ENCODE measurements around the gene EPS15. TPM values are rescaled to one million over a fixed set of nuclear protein-coding genes. Genes with fewer than 3 reads are reported as not detected.
A peak's percentile ranks its signal among the peaks of the same experiment; 100 is the strongest.

The EPS15 gene
- polyA plus RNA-seq, 3 donors from 2014 or later = 28.9 to 49.4 (median 34.9) TPM

DNA sequence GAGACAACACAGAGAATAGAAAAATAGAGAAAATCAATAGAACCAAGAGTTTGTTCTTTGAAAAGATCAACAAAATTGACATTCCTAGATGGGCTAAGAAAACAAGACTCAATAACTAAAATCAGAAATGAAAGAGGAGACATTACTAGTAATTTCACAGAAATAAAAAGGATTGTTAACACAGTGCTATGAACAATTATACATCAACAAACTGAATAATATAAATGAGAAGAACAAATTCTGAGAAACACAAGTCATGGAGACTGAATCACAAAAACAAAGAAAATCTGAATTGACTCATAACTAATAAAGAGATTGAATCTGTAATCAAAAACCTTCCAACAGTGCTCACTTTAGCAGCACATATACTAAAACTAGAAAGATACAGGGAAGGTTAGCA lies 137.1 kb downstream of the EPS15 start:
- Mint-ChIP-seq H3K4me1 (peaks cover 4 to 20% of the 10 kb centered on the region in 2 donors), H3K27me3 (ENCODE audit: low read depth in 3 of 3) (peaks cover 0 to 2% (median 0%) of the 10 kb centered on the region in 3 donors), H3K36me3 (peaks cover 31 to 62% (median 59%) of the 10 kb centered on the region in 3 donors), H3K4me3 (no peak overlapping the region), H3K9me3 (peaks cover 0 to 3% (median 0%) of the 10 kb centered on the region in 6 donors), H3K27ac (no peak overlapping the region)
- no peak for DNase-seq

DNA sequence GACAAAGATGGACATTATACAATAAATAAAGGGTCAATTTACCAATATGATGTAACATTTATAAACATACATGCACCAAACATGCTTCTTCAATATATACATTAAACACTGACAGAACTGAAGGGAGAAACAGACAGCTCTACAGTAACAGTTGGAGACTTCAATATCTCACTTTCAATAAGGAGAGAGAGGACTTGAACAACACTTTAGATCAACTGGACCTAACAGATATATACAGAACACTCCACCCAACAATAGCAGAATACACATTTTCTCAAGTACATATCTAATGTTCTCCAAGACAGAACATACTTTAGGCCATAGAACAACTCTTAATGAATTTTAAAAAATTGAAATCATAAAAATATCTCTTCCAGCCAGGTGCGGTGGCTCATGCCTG lies 138.1 kb downstream of the EPS15 start:
- H3K27ac Mint-ChIP-seq = no peak overlapping the region
- H3K4me1 Mint-ChIP-seq = peaks cover 4 to 14% of the 10 kb centered on the region in 2 donors
- H3K36me3 Mint-ChIP-seq = peaks cover 25 to 55% (median 54%) of the 10 kb centered on the region in 3 donors
- no peak for DNase-seq
- H3K4me3 Mint-ChIP-seq = no peak overlapping the region
- peaks cover 0 to 2% (median 0%) of the 10 kb centered on the region in 3 donors for H3K27me3 Mint-ChIP-seq (ENCODE audit: low read depth in 3 of 3)
- peaks cover 0 to 3% (median 0%) of the 10 kb centered on the region in 6 donors for H3K9me3 Mint-ChIP-seq

DNA sequence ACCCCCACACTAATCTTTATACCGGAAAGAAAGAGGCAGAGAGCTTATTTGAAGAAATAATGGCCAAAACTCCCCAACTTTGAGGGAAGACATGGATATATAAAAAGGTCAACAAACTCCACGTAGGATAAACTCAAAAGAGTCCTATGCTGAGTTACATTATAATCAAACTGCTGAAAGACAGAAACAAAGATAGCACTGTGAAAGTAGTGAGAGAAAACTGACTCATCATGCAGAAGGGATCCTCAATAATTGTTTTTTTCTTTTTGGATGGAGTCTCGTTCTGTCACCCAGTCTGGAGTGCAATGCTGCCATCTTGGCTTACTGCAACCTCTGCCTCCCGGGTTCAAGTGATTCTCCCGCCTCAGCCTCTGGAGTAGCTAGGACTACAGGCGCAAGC lies 140.2 kb downstream of the EPS15 start:
- DNase-seq = no peak
- Mint-ChIP-seq H3K4me1 (peaks cover 4 to 14% of the 10 kb centered on the region in 2 donors), H3K36me3 (peaks cover 17 to 41% (median 38%) of the 10 kb centered on the region in 3 donors), H3K4me3 (no peak overlapping the region), H3K27ac (no peak overlapping the region), H3K9me3 (peaks cover 0 to 2% (median 0%) of the 10 kb centered on the region in 6 donors), H3K27me3 (ENCODE audit: low read depth in 3 of 3) (peaks cover 0 to 2% (median 0%) of the 10 kb centered on the region in 3 donors)

DNA sequence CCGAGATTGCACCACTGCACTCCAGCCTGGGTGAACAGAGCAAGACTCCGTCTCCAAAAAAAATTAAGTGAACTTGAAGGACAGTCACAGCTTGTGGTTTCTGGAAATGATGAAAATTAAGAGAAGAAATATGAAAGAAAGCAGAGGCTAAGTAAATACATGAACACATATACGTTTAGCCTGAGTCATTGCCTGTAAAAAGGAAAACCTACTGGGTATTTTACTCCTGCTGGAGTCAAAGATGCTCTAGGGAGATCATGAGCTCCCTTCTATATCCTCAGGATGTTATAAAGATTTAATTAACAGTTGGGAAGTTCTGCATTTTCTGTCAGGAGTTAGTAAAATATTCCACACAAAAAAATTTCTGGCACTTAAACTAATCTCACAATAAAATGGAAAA lies 145.2 kb downstream of the EPS15 start:
- Mint-ChIP-seq H3K27ac (no peak overlapping the region), H3K4me1 (no peaks in the 10 kb centered on the region), H3K36me3 (peaks cover 18 to 31% (median 21%) of the 10 kb centered on the region in 3 donors), H3K4me3 (no peak overlapping the region), H3K9me3 (no peaks in the 10 kb centered on the region), H3K27me3 (ENCODE audit: low read depth in 3 of 3) (peaks cover 0 to 2% (median 0%) of the 10 kb centered on the region in 3 donors)
- DNase-seq = no peak

DNA sequence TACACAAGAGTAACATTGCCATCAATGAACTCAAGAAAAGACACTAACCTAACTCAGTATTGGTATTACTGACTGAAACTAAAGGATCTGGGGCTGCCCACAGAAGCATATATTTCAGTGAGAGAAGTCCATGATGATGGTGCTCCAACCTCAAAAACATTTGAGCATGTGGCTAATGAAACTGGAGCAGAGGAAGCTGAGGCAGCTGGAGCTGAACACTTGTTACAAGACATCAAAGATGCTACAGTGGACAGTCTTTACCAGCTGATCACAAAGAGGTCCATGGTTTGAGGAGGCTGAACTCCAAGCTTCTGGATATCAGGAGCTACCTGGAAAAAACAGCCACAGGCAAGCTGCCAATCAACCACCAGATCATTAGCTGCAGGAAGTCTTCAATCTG lies 146.5 kb downstream of the EPS15 start:
- Mint-ChIP-seq H3K9me3 (no peaks in the 10 kb centered on the region), H3K27ac (peak overlapping the region in 2 of 6 donors; percentile 56 to 77), H3K4me1 (no peaks in the 10 kb centered on the region), H3K27me3 (ENCODE audit: low read depth in 3 of 3) (peaks cover 0 to 2% (median 0%) of the 10 kb centered on the region in 3 donors), H3K36me3 (peaks cover 17 to 28% (median 18%) of the 10 kb centered on the region in 3 donors), H3K4me3 (no peak overlapping the region)
- DNase-seq = no peak

DNA sequence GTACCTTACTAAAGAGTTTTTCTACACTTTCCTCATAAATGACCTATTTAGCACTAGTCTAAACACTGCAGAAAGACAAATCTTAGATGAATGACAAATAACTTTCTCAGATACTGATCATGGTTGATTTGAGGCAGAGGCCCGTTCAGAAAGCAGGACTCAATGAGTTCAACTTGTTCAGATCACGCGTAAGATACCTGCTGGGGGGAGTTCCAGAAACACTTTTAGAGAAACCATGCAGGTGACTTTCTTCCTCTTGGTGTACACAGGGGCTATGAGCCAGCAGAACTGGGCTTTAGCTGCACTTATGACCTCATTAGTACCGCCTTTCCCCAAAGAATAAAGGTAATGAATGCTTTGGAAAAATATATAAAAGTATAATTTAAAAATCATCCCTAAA lies 149.9 kb downstream of the EPS15 start:
- DNase-seq = no peak
- Mint-ChIP-seq H3K27ac (peak overlapping the region in 1 of 6 donors; percentile 40), H3K27me3 (ENCODE audit: low read depth in 3 of 3) (peaks cover 0 to 2% (median 0%) of the 10 kb centered on the region in 3 donors), H3K4me1 (no peaks in the 10 kb centered on the region), H3K36me3 (peaks cover 18 to 28% (median 21%) of the 10 kb centered on the region in 3 donors), H3K4me3 (no peak overlapping the region), H3K9me3 (no peaks in the 10 kb centered on the region)

DNA sequence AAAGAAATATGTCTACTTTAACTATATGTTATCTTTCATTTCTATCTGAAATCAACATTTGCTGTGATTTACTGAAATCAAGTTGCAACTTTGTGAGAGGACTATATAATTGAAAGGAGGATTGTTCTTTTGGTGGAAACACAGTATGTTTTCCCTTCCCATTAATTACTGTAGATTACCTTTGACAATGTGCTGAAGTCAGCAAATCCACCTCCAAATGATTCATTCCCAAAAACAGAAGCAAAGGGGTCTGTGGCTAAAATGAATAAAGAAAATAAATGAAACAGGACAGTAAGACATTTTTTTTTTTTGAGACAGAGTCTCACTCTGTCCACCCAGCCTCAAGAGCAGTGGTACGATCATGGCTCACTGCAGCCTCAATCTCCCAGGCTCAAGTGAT lies 153.3 kb downstream of the EPS15 start:
- Mint-ChIP-seq H3K9me3 (no peaks in the 10 kb centered on the region), H3K27ac (peak overlapping the region in 1 of 6 donors; percentile 44), H3K4me3 (no peak overlapping the region), H3K36me3 (peaks cover 21 to 22% (median 22%) of the 10 kb centered on the region in 3 donors), H3K27me3 (ENCODE audit: low read depth in 3 of 3) (no peaks in the 10 kb centered on the region), H3K4me1 (no peaks in the 10 kb centered on the region)
- no peak for DNase-seq

DNA sequence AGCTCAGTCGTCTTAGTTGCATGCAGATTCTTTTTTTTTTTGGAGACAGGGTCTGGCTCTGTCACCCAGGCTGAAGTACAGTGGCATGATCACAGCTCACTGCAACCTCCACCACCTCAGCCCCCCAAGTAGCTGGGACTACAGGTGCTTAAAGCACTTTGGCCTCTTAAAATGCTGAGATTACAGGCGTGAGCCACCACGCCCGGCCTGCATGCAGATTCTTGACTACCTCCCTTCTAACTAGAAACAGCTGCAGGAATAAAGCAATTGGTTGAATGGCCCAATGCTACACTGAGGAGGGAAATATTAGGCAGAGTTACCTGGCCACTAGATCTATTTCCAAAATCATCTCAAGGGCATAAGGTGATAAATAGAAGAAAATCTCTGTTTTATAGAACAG lies 159.2 kb downstream of the EPS15 start:
- Mint-ChIP-seq H3K27me3 (ENCODE audit: low read depth in 3 of 3) (no peaks in the 10 kb centered on the region), H3K36me3 (peaks cover 20 to 52% (median 33%) of the 10 kb centered on the region in 3 donors), H3K4me3 (no peak overlapping the region), H3K4me1 (no peaks in the 10 kb centered on the region), H3K27ac (no peak overlapping the region), H3K9me3 (no peaks in the 10 kb centered on the region)
- DNase-seq = no peak

DNA sequence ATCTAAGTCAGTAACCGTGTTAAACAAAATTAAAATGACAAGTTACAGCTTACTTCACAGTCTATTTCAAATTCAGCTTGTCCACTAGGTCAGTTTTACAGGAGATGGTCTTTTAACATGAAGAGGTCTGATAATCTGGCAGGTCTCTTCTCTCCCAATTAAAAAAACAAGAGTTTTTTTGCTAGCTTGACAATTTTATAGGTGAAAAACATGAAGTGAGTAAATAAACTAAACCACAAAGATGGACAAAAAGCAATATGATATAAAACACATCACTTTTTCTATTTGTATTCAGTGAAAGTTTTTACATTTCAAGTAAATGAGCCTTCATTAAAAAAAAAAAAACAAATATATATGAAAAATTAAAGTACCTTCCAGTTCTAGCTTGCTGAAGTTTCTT lies 163.7 kb downstream of the EPS15 start:
- no peaks in the 10 kb centered on the region for H3K4me1 Mint-ChIP-seq
- no peaks in the 10 kb centered on the region for H3K9me3 Mint-ChIP-seq
- DNase-seq = no peak
- no peak overlapping the region for H3K27ac Mint-ChIP-seq
- peaks cover 11 to 44% (median 24%) of the 10 kb centered on the region in 3 donors for H3K36me3 Mint-ChIP-seq
- H3K27me3 Mint-ChIP-seq (ENCODE audit: low read depth in 3 of 3) = peaks cover 0 to 2% (median 0%) of the 10 kb centered on the region in 3 donors
- no peak overlapping the region for H3K4me3 Mint-ChIP-seq

DNA sequence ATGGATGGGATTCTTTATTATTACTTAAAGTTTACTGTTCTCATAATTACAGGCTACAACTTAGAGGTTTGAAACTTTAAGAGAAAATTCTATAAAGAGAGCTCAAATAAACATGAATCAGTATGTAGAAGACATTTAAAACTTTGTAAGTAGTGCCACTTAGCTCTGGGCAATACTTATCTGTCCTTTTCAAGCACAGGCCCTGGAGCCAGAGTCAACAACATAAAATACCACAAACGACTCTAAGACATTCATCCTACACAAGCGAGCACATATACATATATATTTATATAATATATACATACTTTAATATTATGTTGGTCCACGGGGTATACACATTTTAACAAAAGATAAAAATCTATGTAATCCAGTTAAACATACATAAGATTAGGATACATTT lies 164.7 kb downstream of the EPS15 start:
- Mint-ChIP-seq H3K4me3 (no peak overlapping the region), H3K9me3 (no peaks in the 10 kb centered on the region), H3K27me3 (ENCODE audit: low read depth in 3 of 3) (peaks cover 0 to 2% (median 0%) of the 10 kb centered on the region in 3 donors), H3K36me3 (peaks cover 11 to 37% (median 24%) of the 10 kb centered on the region in 3 donors), H3K27ac (no peak overlapping the region), H3K4me1 (no peaks in the 10 kb centered on the region)
- no peak for DNase-seq

DNA sequence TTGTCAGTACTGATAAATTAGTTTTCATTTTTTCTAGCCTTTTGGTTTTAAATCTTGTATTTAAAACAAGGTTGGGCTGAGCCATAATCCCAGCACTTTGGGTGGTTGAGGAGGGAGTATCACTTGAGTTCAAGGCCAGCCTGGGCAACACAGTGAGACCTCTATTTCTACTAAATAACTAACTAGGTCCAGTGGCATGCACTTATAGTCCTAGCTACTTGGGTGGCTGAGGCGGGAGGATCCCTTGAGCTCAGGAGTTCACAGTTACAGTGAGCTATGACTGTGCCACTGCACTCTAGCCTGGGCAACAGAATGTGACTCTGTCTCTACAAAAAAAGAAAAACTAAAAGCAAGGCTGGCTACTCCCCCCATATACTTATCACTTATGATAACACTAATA lies 167.2 kb downstream of the EPS15 start:
- Mint-ChIP-seq H3K27me3 (ENCODE audit: low read depth in 3 of 3) (peaks cover 0 to 2% (median 0%) of the 10 kb centered on the region in 3 donors), H3K4me1 (no peaks in the 10 kb centered on the region), H3K4me3 (no peak overlapping the region), H3K27ac (peak overlapping the region in 1 of 6 donors; percentile 48), H3K36me3 (peaks cover 11 to 27% (median 24%) of the 10 kb centered on the region in 3 donors), H3K9me3 (no peaks in the 10 kb centered on the region)
- no peak for DNase-seq

DNA sequence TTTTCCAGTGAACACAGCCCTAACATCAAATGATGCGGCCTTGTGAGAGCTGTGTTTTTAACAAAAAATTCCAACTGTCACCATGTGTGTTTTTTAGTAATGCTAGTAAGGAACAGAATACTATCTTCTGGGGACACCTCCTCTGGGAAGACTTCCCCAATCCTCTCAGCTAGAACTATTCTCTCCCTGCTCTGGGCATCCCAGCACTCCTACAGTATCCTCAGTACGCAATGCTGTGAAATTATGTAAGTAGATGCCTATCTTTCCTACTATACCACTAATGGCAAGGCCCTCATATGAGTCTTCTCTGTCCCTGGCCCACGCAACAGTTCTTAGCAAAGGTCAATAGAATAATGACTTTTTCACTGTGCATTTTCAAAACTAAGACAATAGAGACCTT lies 169.2 kb downstream of the EPS15 start:
- peak overlapping the region in 2 of 6 donors; percentile 0 to 69 for H3K27ac Mint-ChIP-seq
- no peaks in the 10 kb centered on the region for H3K9me3 Mint-ChIP-seq
- no peak for DNase-seq
- H3K4me3 Mint-ChIP-seq = no peak overlapping the region
- H3K4me1 Mint-ChIP-seq = no peaks in the 10 kb centered on the region
- peaks cover 2 to 8% (median 4%) of the 10 kb centered on the region in 3 donors for H3K27me3 Mint-ChIP-seq (ENCODE audit: low read depth in 3 of 3)
- peaks cover 4 to 11% (median 10%) of the 10 kb centered on the region in 3 donors for H3K36me3 Mint-ChIP-seq

DNA sequence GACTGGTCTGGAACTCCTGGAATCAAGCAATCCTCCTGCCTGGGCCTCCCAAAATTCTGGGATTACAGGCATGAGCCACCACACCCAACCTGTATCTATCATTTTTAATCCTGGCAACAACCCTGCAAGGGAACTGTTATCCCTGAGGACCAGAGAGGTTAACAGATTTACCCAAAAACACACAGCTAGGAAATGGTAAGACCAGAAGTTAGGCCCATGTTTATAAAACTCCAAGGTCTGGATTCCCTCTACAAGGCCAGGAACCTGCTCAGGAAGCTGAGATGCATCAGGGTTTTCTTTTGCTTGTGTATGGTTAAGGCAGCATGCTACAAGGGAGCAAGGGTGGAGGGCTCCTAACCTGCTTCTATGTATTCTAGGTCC lies 170.9 kb downstream of the EPS15 start:
- H3K36me3 Mint-ChIP-seq = peaks cover 0 to 4% (median 3%) of the 10 kb centered on the region in 3 donors
- H3K4me3 Mint-ChIP-seq = no peak overlapping the region
- peaks cover 8 to 10% (median 10%) of the 10 kb centered on the region in 3 donors for H3K27me3 Mint-ChIP-seq (ENCODE audit: low read depth in 3 of 3)
- H3K9me3 Mint-ChIP-seq = no peaks in the 10 kb centered on the region
- H3K4me1 Mint-ChIP-seq = peaks cover 0 to 2% of the 10 kb centered on the region in 2 donors
- H3K27ac Mint-ChIP-seq = no peak overlapping the region
- DNase-seq = no peak

DNA sequence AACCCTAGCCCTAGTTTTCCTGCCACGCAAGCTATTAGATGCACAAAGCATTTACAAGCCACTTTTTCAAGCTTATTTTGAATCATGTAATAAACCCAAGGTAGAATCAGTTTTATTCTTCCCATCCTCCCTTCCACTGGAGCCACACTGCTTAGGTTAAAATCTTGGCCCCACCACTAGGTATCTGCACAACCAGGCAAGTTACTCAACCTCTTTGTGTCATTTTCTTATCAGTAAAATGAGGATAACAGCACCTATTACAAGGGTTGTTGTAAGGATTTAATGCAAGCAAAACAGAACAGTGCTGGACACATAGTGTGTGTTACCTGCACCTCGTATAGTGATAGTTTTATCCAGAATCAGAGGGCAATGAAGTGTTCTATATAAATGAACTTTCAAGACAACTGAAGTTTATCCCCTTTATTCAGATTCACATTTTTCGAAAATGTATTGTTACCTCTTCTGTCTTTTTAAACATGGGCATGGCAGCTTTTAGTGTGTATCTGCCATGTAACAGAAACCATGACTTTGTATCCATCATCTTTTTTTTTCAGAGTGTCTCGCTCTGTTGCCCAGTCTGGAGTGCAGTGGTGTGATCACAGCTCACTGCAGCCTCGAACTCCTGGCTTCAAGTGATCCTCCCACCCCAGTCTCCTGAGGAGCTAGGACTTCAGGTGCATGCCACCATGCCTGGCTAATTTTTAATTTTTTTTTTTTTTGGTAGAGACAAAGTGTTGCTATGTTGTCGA lies 171.5 kb downstream of the EPS15 start:
- Mint-ChIP-seq H3K36me3 (peaks cover 0 to 4% (median under 1%) of the 10 kb centered on the region in 3 donors), H3K27ac (peak overlapping the region in 2 of 6 donors; percentile 18 to 22), H3K4me3 (no peak overlapping the region), H3K4me1 (peaks cover 0 to 2% of the 10 kb centered on the region in 2 donors), H3K9me3 (no peaks in the 10 kb centered on the region), H3K27me3 (ENCODE audit: low read depth in 3 of 3) (peaks cover 10 to 12% (median 10%) of the 10 kb centered on the region in 3 donors)
- DNase-seq = no peak

Measured in immature natural killer cell (primary cell).